ENCODE results near the gene TTC4.
A peak's percentile ranks its signal among the peaks of the same experiment; 100 is the strongest.
"Not testable (repeated sequence)": the region's sequence is repeated elsewhere in the genome, so short reads cannot be mapped to it uniquely, and the experiment has no call there.

TTC4 gene

GRCh38 chr1:54754045-54754444 lies 38.4 kb downstream of the TTC4 start:
- FAIRE-seq, result no peak

DNA sequence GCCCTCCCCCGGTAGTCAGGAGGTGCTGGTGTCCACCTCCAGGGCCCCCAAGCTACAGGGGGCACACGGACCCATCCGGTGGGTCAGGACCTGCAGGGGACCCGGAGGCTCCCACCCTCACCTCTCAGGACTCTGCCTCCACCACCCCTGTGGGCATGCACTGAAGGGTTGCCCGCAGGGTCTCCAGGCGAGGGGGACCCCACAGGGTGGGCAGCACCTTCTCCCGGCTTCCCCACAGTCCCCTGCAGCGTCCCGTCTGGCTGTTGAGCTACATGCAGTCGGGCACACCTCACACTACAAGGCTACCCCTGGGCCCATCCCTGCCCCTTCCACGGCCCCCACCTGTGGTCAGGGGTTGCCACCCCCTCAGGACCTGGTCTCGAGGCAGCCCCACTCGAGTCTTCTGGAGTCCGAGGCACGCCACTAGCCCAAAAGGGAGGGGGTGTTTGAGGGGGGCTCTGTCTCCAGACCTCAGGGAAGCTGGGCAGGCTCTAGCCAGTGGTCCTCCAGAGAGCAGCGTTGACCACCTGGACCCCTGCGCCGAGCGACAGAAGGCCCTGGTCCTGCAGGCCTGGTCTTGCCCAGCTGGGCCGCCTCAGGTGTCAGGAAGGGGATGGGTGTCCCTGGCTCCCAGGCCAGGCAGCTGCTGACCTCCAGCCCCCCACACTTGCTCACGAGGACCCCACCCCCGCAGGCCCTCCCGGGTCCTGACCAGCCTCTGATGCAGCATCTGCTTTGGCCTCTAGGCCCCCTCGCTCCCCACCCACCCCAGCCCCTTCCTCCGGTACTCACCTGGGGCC lies 39.0 kb downstream of the TTC4 start:
- FAIRE-seq, result no peak

DNA sequence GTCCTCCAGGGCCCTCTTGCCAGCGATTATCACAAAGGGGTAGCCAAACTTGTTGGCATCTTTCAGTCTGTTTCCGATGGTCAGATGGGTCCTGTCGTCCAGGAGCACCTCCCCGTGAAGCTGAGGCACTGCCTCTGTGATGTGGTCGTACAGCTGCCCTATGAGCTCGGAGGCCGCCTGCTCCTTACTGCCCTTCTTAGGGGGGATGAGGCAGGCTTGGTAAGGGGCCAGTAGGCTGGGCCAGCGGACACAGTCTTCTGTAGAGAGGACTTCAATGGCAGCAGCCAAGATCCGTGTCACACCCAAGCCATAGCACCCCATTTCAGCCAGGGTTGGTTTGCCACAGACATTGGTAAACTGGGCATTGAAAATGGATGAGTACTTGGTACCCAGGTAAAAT lies 42.2 kb downstream of the TTC4 start:
- FAIRE-seq, result no peak

DNA sequence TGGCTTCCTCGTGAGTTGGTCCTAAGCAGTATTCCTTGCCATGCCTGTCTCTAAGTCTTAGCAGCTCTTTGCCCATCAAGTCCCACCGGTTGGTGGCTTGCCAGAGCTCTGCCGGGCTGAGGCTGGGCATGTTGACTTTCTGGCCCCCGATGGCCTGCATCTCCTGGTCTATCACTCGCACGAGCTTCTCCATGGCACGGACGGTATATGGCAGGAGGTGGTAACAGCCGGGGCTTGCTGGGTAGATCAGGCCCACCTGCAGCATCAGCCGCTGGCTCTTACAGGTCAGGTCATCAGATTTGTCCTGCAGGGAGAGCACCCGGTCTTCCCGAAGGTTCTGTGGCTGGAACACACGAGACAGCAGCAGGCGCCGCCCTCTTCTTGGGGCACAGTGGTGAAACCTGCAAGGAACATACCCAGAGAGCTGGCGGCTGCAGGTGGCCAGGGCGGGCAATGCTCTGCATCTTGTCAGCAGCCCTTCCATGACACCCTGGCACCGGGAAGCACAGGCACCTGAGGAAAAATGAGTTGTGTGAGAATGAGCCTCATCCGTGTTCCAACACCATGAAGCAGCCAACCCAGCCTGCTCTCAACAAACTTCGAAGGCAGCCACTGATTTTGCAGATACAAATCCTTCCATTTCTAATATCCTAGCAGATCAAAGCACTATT lies 43.2 kb downstream of the TTC4 start:
- no peak for FAIRE-seq

GRCh38 chr1:54763816-54764132 lies 48.1 kb downstream of the TTC4 start:
- no peak for FAIRE-seq

GRCh38 chr1:54764133-54764921 lies 48.7 kb downstream of the TTC4 start, which contains the start of gene PARS2:
Gene PARS2 (minus strand): TSS chr1:54764523. CDS start chr1:54759161, 5,362 bp downstream.
- FAIRE-seq, result peak; percentile 97

DNA sequence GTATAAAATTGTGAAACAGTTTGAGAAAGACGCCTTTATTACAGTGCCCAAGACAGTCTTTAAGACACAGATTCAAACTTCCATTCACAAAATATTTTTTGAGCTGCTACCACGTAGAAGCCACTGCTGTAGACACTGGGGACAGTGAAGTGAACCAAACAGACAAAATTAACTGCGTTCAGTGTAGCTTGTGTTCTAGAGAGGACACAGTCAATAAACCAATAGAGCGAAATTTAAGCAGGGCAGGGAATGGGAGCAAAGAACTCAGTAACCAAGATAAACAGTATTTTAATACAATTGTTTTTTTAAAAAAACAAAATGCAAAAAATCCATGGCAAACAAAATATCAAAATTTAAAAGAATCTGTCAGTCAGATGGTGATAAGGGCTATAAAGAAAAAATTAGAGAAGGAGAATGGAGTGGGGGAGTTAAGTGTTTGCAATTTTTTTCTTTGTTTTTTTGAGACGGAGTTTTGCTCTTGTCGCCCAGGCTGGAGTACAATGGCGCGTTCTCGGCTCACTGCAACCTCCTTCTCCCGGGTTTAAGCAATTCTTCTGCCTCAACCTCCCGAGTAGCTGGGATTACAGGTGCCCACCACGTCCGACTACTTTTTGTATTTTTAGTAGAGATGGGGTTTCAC lies 49.4 kb downstream of the TTC4 start:
- no peak for FAIRE-seq

- FAIRE-seq, result no peak
Observed at GRCh38 chr1:54766726-54767125, 51.1 kb downstream of the TTC4 start.

GRCh38 chr1:54767526-54767925 lies 51.9 kb downstream of the TTC4 start:
- FAIRE-seq, result no peak

GRCh38 chr1:54768093-54768492 lies 52.4 kb downstream of the TTC4 start:
- FAIRE-seq, result no peak

DNA sequence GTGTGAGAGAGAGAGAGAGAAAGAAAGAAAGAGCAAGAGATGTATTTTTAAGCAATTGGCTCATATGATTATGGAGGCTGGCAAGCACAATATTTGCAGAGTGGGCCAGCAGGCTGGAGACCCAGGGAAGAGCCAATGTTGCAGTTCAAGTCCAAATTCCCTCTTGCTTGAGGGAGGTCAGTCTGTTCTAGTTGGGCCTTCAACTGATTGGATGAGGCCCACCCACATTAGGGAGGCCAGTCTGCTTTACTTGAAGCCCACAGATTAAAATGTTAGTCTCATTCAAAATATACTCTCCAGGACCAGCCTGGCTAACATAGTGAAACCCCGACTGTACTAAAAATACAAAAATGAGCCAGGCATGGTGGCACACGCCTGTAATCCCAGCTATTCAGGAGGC lies 57.3 kb downstream of the TTC4 start:
- no peak for FAIRE-seq

DNA sequence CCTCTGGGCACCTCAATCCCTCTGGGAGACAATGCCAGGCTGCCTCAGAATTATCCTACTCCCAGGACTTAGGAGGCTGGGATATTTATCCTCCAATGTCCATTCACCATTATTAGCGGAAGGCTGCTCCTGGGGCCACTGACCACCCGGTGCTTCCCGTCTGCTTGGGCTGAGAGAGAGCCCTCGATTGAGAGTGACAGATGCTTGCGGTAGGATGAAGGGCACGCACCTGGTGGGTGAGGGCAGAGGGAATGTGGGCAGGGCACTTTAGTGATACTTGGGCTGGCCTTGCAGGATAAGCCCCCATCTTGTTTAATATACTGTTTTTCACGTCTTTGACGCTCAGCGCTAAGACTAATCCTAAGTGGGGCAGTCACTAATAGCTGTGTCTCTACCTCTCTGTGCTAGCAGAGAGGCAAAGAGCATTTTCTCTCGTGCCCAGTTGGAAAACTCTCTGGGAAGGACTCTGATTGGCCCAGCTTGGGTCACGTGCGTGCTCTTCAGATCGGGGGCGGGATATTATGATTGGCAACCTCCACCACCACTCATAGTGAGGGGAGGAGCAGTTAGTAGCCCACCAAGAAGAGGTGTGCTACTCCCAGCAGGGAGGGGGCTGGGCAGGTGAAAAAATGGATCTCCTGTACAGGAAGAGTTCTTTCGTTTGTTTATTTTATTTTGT lies 59.3 kb downstream of the TTC4 start:
- FAIRE-seq, result no peak

DNA sequence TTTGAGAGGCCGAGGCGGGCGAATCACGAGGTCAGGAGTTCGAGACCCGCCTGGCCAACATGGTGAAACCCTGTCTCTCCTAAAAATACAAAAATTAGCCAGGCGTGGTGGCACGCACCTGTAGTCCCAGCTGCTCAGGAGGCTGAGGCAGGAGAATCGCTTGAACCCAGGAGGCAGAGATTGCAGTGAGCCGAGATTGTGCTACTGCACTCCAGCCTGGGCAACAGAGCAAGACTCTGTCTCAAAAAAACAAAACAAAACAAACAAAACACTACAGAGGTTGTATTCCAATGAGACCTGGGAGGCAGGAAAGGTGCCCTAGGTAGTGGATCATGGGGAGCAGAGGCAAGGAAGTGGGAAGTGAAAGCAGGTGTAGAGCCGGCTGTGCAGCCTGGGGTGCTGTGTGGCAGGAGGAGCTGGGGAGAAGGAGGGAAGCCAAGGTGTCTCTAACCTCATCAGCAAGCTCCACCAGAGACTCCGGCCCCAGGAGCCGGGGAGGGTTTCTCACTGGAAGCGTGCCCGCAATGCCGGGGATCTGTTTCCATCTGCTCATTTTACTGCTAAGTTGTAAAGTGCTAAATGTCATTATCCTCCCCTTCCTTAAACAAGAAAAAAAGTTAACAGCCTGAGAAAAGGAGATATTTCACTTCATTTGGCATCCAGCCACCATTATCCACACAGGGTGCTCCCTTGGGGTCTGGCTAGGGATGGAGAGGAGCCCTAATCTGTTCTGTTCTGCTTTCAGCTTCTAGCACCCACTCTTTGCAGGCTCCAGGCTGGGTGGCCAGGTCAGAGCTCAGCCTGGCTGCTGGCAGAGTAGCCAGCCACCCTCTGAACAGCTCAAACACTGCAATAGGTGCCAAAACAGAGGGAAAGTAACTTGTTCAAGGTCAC lies 60.4 kb downstream of the TTC4 start:
- FAIRE-seq, result not testable (repeated sequence)

DNA sequence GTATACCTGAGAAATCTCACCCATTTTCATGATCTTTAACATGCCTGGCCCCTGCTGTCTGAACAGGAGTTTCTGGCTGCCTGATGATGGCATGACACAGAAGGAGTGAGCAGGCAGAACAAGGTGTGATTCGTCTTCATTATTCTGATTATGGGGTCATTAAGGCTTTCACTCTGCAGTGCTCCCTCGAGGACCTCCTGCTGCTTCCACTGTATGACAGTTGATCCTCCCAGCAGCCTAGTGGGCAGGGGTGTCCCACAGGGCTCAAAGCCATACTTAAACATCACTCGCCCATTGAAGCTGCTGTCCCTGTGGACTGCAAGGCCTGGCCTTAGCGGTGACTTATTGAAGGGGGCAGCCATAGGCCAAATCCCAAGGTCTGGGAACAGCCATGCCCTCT lies 61.4 kb downstream of the TTC4 start:
- no peak for FAIRE-seq

GRCh38 chr1:54777431-54777830 lies 61.8 kb downstream of the TTC4 start:
- no peak for FAIRE-seq

- FAIRE-seq, result no peak
Observed at GRCh38 chr1:54781023-54781723, 65.5 kb downstream of the TTC4 start.

DNA sequence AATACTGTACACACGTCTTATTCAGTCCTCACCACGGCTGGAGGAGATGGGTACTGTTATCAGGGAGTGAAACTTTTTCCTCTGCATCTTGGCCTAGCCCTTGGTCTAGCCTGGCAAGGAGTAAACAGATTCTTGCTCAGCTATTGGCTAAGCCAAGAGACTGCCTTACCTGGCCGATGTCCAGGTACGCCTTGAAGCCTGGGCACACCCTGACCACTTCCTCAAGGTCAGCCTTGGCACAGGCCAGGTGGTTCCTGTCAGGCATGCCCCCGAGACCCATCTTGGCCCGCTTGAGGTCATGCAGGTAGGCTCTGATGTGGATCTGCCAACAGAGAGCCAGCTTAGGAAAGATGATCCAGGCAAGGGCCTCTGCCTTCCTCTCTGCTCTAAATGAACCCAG lies 66.5 kb downstream of the TTC4 start:
- FAIRE-seq, result no peak

- no peak for FAIRE-seq
Observed at GRCh38 chr1:54782588-54782987, 66.9 kb downstream of the TTC4 start.

- no peak for FAIRE-seq
Observed at GRCh38 chr1:54784066-54784465, 68.4 kb downstream of the TTC4 start.

GRCh38 chr1:54786778-54787177 lies 71.1 kb downstream of the TTC4 start:
- FAIRE-seq, result no peak

GRCh38 chr1:54787604-54788003 lies 71.9 kb downstream of the TTC4 start:
- no peak for FAIRE-seq

Measured in TTC549 (cell line).